ENCODE results near the gene TARBP2.

Gene TARBP2

DNA sequence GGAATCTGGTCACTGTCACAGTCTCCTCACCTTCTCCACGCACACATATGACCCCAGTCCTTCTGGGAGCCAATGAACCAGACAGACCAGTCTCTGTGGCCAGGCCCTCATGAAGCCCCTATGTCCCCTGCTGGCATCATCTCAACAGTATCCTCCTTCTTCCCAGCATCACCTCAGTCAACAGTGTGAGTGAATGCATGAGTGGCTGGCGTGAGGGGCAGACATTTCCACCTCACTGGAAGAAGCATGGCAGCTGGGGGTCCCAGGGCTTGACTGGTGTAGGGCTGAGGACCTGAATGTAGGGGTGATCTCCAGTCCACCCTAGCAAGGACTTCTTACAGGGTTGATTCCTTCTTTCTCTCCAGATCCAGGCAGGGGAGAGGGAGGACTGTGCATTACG lies 3.6 kb upstream of the TARBP2 start:
- DNase-seq = no peak

DNA sequence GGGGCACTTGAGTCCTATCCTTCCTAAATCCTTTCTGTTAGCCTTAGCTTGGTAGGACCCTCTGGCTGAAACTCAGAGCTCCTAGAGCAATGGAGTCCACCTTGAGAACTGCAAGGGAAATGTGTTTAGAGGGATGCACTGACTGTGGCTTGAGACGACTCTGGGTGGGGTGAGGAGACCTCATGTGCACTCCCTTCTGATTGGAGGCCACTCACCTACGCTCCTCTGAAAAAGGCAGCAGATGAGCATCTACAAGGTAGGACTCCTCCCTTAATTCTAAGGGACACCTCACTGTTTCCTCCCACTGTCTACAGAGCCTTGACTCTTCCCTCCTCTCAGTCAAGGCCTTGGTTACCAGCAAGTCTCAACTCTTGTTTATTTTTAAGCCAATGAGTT lies 2.9 kb upstream of the TARBP2 start:
- no peak for DNase-seq

- DNase-seq = peak; percentile 58
Measured at GRCh38 chr12:53499266-53500141, 1.6 kb upstream of the TARBP2 start, which contains the start of gene MAP3K12. MAP3K12 (minus strand) TSS chr12:53499458; CDS start chr12:53487391, 12,067 bp downstream.

DNA sequence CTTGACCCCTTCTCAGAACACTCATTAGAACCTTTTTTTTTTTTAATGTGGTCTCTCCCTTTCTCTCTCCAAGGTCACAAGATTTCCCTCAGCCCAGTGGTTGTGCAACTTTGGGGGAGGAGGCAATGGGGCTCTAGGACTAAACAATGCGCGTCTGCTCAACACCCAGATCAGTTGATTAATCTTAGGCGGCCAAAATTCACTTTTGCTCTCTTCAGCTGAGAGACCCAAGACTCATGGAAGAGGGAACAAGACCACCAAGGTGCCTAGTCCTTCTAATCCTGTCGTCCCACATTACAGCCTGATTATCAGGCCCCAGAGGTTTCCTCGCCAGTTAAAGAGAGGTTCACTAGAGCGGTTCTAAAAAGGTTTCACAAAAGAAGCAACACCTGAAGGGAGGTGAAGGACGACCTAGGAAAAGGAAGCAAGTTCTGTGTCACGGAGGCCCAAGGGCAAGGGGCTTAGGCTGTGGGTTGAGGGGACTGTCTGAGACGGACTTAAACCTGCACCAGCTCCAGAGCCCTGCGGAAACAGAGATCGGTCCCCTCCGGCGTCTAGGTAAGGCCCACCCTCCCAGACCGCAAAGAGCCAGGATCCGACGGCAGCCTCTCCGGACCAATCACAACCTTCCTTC lies 824 bp upstream of the TARBP2 start:
- DNase-seq = no peak

DNA sequence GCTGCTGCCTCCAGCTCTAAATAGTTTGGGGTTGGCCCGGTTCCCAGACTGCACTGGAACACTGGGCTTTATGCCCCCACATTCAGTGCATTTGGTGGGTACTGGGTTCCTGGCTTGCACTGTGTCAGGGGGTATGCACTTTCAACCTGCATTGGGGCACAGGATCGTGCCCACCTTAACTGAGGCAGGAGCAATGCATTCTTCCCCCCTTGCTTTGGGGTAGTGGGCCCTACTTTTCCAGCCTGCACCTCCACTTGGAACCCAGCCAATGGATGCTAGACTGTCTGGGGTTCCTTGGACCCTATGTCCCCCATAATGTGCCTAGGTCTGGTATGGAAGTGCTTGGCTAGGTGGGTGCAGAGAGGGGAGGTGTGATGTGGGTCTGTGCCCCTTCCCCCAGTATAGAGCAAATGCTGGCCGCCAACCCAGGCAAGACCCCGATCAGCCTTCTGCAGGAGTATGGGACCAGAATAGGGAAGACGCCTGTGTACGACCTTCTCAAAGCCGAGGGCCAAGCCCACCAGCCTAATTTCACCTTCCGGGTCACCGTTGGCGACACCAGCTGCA lies 615 bp downstream of the TARBP2 start:
- DNase-seq = no peak

GRCh38 chr12:53502331-53502730 lies 1.2 kb downstream of the TARBP2 start:
- no peak for DNase-seq

GRCh38 chr12:53502983-53503728 lies 2.1 kb downstream of the TARBP2 start:
- no peak for DNase-seq

- no peak for DNase-seq
Measured at GRCh38 chr12:53504004-53504920, 3.2 kb downstream of the TARBP2 start.

- no peak for DNase-seq
Measured at GRCh38 chr12:53505086-53505485, 4.0 kb downstream of the TARBP2 start.

- no peak for DNase-seq
Measured at GRCh38 chr12:53505555-53506449, 4.7 kb downstream of the TARBP2 start.

GRCh38 chr12:53506450-53506785 lies 5.3 kb downstream of the TARBP2 start:
- DNase-seq = no peak

DNA sequence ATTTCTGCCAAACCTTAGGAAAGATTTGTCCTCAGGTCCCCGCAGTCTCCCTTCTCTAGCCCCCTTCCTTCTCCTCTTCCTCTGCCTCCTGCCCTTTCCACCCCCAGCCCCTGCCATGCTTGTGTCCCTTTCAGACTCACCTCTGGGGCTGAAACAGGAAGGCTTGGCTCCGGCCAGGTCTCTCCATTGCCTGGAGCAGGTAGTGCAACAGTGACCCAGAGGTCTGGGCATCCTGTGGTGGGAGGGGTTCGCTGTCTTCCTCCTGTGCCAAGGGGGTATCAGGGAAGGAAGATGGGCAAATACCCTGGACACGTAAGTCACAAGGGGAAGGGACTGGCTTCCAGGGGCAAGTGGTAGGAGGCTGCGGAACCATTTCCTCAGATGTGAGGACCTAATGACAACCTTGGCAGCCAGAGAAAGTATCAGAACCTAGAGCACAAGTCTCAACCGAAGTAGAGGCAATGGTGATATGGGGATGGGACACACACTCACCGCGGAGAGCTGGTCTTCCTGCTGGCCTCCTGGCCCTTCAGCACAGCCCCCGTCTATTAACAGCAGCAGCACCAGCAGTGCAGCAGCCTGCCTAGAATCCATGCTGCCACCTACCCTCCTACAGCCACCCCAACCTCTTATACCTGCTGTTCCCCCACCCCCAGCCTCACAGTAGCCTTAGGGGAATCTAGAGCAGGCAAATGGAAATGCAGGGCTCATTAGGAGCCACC lies 6.0 kb downstream of the TARBP2 start, which contains the start of gene NPFF:
Gene NPFF (minus strand): TSS at position 604 of the 722 bp plus-strand sequence. CDS start 10 bp downstream, at position 594.
- DNase-seq = no peak

- DNase-seq = no peak
Measured at GRCh38 chr12:53507603-53507885, 6.5 kb downstream of the TARBP2 start.

DNA sequence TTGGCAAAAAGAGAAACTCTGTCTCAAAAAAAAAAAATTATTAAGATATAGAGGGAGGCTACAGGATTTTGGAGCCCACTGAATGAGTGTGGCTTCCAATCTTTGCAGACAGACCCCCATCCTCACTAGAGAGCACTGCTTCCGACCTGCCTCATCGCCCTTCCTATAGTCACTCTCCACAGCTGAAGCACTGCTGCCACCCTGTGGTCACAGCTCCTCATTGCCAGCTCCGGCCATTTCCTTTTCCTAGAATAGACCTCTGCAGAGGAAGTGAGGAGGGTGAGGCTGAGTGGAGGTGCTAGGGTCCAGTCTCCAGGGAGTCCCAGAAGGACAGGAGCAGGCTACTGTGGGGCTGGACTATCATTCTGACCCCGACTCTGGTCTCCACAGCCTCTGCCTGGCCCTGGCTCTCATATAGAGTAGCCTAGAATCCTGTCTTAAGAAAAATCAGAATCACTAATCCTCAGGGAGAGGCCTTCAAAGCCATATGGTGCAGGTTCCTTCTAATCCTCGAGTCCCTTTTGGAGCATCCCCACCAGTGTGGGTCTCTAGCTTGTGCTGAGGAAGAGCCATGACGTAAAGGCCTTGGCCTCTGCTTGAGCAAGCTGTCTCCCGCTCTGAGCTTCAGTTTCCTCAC lies 7.6 kb downstream of the TARBP2 start:
- peak; percentile 83 for DNase-seq

- no peak for DNase-seq
Measured at GRCh38 chr12:53510181-53510812, 9.2 kb downstream of the TARBP2 start.

DNA sequence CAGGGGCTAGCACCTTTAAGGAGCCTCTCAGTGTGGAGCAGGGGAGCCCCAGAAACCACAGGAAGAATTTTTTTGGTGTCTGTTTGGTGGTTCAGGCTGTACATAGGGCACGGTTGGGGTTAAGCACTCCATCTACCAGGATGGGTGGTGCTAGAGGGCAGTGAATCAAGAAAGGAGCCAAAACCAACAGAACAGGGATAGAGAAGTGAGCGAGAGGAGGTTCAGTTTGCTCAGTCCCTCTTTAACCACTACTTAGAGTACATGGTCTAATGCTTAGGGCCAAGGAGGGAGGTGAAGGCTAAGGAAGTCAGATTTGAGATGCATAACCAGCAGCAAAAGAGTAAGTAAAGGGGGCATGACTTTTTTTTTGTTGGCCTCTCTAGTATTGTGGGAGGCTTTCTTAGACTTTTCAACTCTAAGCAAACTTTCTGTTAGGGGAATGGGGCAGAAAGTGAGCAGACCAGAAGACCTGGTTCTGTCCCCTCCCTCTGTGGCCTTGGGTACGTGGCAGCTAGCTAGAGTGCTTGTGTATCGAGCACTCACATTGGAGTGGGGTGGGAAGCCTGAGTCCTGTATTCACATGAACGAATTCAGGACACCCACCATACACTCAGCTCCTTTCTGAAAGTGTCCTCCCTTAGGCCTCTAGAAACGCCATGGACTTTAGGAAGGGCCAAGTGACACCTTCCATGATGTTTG lies 12.8 kb downstream of the TARBP2 start:
- no peak for DNase-seq

DNA sequence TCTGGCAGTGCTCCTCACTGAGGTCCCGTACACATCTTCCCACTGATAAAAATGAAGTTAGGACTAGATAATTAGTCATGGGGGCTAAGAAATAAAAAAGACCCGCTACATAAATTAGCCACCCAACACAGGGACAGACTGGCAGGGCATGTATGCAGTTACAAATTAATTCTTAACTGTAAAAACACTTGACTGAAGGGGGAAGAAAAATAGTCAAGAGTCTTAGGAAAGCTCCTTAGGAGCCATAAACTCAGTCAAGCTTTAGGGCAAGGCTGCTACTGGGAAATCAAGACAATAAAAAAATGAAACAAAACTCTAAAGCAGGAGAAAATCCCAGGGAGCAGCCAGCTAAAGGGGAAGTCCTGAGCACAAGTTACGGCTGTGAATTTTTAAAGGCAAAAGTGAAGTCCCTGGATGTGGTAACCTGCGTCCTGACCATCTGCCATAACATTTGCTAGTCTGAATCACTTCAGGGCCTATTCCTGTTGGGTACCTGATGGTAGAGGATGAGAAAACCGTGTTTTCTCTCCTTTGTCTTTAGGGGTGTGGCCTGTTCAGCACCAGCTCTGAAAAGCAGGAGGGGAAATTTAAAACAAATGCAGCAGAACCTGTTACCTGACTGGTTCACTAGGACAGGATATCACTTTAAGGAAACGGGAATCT lies 13.7 kb downstream of the TARBP2 start:
- DNase-seq = no peak

- no peak for DNase-seq
Measured at GRCh38 chr12:53515291-53515680, 14.2 kb downstream of the TARBP2 start.

Data from activated gamma-delta T cell treated with Interleukin-2 at 50 U/mL for 16 hours (primary cell).